Measurements from ENCODE around the gene KATNAL1.

Gene KATNAL1

DNA sequence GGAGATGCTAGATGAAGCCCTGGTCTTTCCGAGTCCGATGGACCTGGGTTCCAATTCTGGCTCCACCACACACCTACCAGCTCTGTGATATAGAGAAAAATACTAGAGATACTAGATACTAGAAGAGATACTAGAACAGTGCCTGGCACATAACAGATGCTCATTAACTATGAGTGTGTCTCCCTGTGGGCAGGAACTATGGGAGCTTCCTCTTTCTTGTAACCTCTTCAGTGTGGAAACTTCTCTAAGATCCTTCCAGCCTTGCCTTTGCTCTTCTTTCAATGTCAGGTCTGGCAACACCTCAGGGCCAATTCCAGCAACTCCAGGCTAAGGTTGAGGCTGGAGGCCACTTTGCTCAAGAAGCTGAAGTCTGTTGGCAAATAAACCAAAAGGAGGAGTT, 143.9 kb downstream of the KATNAL1 start:
- DNase-seq (ENCODE audit: low spot score): no peak

DNA sequence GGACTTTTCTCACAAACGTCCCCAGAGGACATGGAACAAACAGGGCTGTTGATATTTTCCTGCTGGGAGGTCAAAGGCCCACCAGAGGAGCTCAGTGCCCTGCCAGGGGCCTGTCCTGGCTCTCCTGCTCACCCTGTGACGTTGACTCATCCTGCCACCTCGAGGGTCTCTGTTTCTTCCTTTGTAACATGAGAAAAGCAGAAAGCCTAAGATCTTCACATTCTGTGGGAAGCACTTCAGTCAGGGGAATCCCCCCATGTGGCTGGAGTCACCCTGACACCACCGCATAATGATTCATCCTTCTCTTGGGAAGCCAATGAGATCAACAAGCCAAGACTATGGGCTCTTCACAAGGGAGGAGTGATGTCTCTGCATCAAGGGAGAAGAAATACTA, 147.9 kb downstream of the KATNAL1 start:
- peak; percentile 76 for DNase-seq (ENCODE audit: low spot score)

DNA sequence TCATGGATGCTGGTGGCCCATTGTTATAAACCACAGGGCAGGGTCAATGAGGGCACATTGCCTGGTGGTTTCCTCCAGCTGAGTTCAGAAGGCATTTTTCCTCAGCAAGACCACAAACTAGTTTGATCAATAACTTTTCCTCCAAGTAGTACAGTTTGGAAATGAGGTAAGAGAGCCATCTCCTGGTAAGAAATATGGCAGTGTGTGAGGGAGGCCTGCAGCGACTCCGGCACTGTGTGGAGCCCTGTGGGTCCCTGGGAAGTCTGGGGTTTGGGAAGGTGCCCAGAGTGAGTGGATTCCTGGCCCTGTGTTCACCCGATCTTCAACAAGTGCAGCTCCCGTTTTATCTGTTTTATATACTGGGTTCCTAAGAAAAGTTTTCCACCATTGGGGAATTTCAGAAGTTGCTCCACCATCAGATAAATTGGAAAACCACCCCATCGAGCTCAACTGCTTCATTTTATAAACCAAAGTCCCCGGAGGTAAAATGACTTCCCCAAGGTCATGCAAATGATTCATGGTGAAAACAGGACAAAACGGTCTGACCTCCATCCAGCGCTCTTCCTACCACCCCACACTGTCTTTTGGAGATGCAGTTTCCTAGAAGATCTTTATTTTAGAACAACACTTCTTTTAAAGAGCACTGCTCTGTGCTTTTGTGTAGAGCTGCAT, 148.4 kb downstream of the KATNAL1 start:
- DNase-seq (ENCODE audit: low spot score): peak; percentile 79

DNA sequence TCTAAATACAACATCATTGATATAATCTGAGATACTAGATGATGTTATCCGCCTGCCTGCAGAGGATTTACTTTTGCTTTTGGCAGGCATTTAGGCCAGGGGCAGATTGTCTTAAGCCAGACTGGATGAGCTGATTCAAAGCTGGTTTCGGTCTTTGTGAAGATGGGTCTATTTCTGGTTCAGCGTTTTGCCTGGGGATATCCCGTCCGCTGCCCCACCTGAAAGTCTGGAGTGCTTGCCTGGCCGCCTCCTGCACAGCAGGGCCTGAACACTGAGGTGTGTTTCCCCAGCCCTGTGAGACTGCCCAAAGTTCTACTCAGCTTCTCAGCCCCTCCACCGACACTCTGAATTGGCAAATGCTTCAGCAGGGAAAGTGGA, 149.7 kb downstream of the KATNAL1 start:
- DNase-seq (ENCODE audit: low spot score): no peak

DNA sequence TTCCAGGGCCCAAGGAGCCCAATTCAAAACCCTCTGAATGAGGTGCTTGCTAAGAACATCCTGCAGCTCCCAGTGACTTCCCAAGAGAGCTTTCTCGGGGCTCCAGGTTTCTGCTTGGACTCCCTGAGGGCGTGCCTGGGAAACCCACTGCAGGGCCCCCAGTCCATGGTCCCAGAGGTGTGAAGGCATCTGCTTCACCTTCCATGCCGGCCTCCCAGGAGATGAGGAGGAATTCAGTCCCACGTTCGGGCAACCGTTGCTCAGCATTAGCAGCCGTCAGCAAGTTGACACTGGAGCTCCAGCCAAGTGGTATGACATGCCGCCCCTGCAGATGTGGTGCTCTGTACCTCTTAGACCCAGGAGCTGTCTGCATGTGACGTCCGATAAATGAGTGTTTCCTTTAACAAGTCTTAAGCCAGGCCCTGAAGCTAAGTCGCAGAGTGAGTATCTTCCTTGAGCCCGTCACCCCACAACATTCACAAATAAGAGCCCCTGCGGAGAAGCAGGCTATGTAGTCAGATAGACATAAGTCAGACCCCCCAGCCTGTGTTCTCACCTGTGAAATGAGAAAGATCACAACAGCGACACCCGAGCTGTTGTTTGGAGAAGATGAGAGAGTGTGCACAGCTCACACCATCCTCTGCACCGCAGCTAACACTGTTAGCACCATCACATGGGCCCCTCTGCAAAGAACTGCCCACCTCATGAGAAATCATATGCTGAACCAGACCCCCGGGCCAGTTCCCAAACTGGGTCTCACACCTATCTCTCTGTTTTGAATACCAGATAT, 150.3 kb downstream of the KATNAL1 start:
- no peak for DNase-seq (ENCODE audit: low spot score)

DNA sequence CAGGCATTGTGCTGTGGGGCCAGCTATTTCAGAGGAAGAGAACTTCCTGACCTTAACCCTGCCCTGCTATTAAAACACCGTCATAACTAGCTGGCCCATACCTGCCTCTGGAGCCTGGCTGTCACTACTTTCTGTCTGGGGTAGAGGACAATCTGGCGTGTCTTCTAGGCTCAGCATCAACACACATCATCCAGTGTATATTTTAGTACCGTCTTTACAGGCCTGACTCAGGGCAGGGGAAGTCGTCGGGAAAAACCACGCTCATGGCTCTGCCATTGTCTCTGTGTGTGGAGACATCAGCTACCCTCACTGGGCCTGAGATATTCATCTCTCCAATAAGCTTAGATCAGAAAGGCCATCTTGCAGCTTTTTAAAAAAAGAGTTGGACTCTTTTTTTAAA, 151.1 kb downstream of the KATNAL1 start:
- DNase-seq (ENCODE audit: low spot score): no peak

DNA sequence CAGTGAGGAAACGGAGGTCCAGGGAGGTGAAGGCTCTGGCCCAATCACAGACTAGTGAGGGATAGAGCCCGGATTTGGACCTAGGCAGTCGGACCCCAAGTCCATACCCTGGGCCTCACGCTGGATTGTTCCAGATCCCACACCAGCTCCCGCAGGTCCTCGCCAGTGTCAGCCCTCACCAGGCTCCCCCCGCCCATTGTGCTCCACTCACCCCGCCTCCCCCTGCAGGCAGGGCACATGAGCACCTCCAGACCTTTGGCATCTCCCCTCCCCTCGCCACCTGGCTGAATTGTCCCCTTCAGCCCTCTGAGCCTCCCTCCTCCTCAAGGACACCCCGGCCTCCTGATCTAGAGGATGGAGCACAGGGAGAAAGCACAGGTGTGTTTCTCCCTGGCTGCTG, 152.4 kb downstream of the KATNAL1 start:
- no peak for DNase-seq (ENCODE audit: low spot score)

DNA sequence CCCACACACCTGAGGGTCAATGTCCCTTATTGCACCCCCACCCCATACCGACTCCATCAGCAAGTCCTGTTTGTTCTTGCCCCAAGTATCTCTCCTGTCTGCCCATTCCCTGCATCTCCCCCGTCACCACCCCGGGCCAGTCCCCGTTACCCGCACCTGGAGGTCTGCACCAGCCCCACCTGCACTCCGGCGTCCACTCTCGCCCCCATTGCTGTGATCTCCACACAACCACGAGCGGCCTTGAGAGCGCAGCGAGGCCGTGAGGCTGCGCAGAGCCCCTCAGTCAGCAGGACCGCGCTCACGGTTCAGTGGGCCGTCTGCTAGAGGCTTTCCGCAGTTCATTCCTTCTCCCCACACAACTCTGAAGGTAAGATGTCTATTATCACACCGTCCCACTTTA, 152.8 kb downstream of the KATNAL1 start:
- DNase-seq (ENCODE audit: low spot score): no peak

DNA sequence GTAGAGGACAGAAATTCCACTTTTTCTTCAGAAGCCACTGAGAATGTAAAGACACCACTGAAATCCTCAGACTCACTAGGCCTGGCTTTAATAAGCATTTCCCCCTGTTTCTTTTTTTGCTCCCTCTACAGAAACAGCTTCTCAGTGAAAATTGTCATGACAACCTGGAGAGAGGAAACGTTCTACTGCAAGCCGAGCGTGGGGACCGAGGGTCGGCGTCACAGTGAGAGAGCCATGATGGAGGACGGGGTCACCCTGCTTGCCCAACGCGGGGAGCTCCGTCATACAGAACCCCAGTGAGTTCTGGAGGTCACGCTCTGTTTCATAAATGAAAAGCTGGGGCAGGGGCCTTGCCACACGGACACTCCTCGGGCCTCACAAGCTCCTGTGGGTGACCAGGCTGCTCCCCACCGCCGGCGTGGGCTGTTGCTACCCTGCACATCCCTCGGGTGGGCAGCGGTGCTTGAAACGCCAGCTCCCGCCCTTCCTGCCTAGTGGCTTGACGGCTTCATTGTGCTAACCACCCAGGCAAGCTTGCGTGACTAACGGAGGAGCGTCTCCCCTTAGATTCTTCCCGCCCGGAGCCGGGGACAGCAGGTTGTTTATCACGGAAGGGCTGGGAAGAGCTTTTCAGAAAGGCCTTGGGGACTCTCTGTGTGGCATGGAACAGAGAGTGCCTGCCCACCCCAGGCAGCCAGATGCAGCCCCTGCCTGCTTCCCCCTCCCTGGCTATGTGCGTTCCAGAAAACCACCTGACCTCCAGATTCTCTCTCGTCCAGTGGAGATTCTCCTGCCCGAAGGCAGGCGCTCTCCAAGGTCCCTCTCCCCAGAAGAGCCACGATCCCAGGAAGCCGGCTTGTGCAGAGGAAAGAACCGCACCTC, 153.6 kb downstream of the KATNAL1 start:
- DNase-seq (ENCODE audit: low spot score): peak; percentile 36

All from AG08396 (cell line).